Measurements from ENCODE around the gene FAM3A.
"Not testable (repeated sequence)": the region's sequence is repeated elsewhere in the genome, so short reads cannot be mapped to it uniquely, and the experiment has no call there.

FAM3A gene

GRCh38 chrX:154496591-154497137, 19.4 kb downstream of the FAM3A start:
- not testable (repeated sequence) for FAIRE-seq

- FAIRE-seq, result no peak
Measured at GRCh38 chrX:154495472-154495922, 20.5 kb downstream of the FAM3A start.

- no peak for FAIRE-seq
Measured at GRCh38 chrX:154494715-154495114, 21.3 kb downstream of the FAM3A start.

DNA sequence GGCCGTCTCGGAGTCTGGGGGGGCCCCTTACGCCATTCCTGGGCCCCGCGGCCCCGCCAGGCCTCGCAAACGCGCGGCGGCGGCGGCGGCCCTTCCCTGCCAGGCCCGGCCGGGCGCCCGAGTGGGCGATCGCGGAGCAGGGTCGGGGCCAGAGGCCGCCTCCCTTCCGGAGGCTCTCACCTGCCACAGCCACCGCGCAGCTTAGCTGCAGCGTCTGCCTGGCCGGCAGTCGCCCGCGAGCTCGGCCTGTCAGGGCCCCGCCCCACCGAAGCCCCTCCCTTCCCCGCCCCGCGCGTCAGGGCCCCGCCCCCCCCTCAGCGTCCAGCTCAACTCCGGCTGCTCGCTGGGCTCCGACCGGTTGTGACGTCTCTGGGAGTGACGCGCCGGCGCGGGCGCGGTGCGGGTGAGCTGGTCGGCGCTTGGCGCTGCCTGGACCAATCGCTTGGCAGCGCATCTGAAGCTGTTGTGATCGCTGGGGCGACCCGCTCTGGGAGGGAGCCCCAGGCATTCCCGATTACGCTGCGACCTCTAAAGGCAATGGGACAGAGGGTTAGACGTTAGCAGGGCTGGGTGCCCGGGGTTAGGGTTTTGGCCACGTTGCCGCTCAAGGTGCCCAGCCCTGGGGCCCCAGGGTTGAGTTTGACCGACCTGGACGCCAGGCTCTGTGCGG, 25.5 kb downstream of the FAM3A start, which contains the start of gene SLC10A3:
TSS of gene SLC10A3 (minus strand) at position 216 of the 670 bp plus-strand sequence. CDS start 1,689 bp downstream, outside the sequence.
- FAIRE-seq, result peak; percentile 90

DNA sequence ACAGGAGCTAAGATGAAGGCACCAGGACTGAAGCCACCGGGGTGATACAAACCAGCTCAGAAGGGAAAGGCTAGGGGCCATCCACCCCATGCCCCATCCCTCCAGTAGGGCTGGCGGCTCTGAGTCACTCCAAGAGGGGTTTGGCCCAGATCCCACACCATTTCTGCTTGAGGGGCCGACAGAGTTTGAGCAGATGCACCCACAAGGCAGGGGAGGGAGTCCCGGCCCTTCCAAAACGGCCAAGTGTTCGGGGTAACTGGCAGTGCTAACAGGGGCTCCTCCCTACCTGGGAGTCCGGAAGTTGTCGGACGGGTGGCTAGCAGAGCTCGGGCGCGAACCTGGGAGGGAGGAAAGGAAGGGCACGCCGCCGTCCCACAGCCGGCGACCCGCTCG, 26.0 kb downstream of the FAM3A start:
- no peak for FAIRE-seq

- no peak for FAIRE-seq
Measured at GRCh38 chrX:154489182-154489581, 26.9 kb downstream of the FAM3A start.

DNA sequence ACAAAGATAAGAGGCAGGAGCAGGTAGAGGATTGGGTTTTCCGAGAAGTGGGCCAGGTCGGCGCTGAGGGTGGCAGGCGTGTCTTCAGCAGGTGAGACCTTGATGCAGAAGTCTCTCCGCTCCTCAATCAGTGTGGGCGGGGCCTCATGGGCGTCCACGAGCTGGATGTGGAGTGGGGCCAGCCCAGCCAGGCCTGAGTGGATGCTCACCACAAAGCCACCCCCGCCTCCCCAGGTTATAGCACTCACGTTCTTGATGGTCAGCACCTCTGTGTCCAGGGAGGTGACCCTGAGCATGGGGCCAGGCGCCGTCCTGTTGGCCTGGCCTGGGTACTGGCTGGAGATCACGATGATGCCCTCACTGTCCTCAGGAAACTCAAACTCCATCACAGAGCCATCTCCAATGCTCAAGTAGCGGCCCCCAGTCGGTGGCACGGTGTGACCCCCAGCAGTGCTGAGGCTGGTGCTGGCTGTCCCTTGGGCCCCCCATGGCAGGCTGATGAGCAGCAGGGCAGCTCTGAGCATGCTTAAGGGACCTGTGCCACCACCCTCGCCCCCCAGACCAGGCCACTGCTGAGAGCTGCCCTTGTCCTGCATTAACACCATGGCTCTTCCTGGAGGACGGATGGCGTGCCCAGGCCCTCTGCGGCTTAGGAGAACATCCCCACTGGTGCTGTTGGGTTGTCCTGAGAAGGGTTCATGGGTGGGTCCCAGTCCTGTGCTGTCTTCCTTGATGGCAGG, 27.5 kb downstream of the FAM3A start:
- FAIRE-seq, result no peak

DNA sequence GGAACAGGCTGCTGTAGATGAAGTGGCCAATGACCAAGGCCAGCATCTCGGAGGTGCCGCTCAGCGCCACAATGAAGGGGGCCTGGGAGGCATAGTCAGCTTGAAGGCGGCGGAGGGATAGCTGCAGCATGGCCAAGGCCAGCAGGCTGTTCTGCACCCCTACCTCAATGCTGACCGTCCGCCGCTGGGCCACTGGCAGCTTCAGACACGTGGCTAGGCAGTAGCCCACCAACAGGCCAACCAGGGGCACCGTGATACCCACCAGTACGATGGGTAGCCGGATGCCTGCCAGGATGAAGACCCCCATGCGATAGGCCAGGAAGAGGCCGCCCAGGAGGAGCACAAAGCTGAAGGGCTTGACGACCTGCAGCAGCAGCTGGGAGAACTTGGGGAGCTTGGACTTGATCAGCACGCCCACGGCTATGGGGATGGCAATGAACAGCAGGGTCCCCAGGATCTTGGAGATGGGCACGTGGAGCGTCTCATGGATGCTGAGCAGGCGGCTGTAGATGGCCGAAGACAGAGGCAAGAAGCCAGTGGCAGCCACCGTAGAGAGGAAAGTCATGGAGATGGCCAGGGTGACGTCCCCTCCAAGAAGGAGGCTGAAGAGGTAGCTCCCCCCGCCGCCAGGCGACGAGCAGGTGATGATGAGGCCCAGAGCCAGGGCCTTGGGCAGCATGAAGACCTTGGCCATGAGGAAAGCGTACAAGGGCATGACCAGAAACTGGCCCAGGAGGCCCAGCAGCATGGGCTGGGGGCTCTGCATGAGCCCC, 28.3 kb downstream of the FAM3A start:
- no peak for FAIRE-seq

- FAIRE-seq, result no peak
Measured at GRCh38 chrX:154486396-154487207, 29.4 kb downstream of the FAM3A start, which contains the start of gene UBL4A. TSS of gene UBL4A (minus strand) at chrX:154486615. CDS start at chrX:154486584, 31 bp downstream.

GRCh38 chrX:154486052-154486395, 30.0 kb downstream of the FAM3A start:
- FAIRE-seq, result no peak

DNA sequence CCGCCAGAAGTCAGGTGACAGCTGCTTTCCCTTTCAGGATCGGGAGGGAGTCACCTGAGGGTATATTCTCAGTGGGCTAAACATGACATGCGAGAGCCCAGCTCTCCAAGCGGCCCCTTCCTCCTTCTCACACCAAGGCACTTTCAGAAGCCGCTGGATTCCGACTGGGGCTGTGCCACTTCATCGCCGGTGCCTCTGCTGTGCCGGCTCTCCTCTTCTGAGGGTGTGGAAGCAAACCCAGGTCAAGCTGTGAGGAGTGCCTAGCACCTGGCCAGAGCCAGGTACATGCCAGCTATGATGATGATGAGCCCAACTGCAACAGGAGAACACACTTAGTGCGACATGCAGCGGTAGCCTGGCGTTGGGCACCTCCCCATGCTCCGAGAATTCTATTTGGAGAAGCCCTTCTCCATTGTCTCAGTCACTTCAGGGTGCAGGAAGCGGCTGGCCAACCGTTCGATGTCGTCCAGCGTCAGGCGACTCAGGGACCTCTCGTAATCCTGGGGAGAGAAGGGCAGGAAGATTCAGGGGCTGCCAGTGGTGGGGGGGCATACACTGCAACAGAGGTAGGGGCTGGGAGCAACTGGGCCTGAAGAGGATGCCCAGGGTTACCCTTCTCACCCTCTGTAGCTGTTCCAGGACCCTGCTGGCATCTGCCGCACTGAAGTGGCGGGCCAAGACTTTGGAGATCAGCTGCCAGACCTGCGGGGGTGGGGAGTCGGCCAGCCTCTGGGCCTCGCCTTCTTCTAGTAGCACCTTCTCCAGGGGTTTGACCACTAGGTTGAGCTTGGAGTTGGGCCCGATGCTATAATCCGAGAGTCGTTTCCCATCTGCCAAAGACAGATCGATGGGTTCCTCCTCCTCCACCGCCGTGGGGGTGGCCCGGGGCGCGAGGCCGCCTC, 30.6 kb downstream of the FAM3A start:
- no peak for FAIRE-seq

DNA sequence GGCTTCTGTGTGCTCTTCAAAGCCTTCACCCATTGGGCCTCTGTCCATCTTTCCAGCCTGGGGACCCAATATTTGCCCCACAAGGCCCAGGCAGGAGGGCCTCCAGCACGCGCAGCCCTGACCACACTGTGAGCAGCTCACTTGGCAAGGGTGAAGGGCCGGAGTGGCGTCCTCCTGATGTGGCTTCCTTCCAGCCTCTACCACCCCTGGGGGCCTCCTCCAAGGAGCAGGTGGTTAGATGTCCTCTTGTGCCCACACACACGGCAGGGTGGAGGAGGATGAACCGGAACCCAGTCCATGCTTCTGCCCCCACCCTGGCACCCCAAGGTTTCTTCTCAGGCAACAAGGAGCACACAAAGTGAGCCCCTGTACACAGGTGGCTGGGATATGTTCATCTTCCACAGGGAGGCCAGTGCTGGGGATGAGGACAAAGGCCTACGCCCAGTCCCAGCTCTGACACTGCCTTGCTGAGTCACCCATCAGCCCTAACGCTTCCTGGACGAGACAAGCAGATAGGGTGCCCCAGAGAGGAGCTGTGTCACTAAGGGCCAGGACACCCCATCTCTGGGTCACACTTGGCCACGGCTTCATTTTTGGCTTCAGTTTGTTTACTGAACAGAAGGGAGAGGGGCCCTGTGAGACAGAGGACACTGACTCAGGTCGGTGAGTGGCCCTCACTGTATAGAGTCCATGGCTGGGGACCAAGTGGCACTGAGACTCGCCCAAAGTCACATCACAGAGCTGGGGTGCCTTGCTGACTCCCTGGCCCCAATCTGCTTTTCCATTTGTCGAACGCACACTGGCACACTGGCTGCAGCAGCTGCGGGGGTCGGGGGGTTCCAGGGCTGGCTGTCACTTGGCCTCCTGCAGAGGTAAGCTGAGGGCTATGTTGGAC, 31.5 kb downstream of the FAM3A start:
- no peak for FAIRE-seq

GRCh38 chrX:154483325-154483724, 32.7 kb downstream of the FAM3A start:
- FAIRE-seq, result no peak

GRCh38 chrX:154482786-154483185, 33.2 kb downstream of the FAM3A start:
- no peak for FAIRE-seq

DNA sequence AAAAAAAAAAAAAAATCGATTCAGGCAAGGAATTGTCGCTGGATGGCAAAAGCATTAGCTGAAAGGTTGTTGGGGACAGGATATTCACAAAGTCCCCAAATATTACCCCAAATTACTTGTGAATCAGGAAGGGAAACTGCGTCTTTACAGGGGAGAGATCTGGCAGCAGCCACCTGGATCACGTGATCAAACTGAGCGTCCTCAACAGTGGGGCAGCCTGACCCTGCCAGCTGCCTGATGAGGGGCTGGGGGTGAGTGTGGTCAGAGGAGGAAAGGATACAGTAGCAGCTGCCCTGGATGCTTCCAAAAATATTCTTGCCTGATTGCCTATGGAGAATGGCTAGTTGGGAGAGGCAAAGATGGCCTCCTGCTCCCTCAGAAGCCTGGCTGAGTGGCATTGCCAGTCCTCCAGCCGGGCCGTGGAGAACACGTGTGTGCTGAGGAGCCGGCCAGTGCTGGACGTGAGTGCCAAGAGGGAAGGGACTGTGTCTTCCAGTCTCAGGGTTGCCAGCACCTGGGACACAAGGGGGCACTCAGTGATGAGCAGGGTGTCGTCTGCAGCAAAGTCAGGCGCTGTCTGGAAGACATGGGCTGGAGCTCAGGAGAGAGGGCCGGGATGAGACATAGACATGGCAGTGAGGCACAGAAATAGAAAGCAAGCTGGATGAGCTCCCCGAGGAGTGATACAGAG, 34.0 kb downstream of the FAM3A start:
- no peak for FAIRE-seq

DNA sequence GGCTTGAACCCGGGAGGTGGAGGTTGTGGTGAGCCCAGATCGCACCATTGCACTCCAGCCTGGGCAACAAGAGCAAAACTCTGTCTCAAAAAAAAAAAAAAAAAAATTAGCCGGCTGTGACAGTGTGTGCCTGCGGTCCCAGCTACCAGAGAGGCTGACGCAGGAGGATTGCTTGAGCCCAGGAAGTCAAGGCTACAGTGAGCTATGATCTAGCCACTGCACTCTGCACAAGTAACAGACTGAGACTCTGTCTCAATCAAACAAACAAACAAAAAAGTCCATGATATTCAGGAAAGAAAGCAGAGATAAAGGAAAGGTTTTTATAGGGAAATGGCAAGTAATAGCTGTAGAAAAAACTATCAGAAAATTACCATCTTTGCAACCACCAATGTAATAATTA, 34.8 kb downstream of the FAM3A start:
- FAIRE-seq, result no peak

- peak; percentile 80 for FAIRE-seq
Measured at GRCh38 chrX:154478728-154479622, 37.1 kb downstream of the FAM3A start, which contains the start of gene LAGE3. TSS of gene LAGE3 (minus strand) at chrX:154479281. CDS start at chrX:154478915, 366 bp downstream.

DNA sequence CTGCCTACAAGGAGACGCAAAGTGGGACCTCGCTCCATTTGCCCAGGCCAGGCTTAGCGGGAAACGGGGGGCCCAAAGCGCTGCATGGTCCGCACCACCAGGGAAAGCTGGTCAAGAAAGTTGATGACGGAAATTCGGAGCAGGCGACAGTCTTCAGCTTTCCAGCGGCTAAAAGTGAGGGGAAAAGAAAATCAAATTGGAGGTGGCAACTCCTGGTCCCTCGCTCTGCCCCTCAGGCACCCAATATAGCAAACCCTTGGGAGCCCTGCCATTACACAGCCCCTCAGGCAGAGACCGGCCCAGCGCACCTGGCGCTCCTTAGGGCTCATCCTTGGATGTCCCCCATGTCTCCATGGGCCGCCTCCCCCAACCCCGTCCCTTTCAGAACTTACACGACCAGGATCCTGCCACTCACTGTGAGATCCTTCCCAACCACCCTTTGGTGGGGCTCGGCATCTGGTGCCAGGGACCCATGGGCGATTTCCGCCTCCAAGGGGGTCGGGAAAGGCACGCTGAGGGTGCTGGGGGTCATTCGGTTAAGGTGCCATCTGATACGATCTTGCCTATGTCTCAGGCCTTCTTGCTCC, 38.0 kb downstream of the FAM3A start:
- no peak for FAIRE-seq

Data from G401.6 (cell line).